NCI-H2196 treated with DMSO at 0.1 percent for 48 hours (cell line): ENCODE data around the gene KLHL26.

ENCODE experiments used
- DNase-seq: peaks from one replicate; lab custom pipeline; 2025; ENCODE audit not compliant: unreplicated experiment; lab: John Stamatoyannopoulos, UW

KLHL26 gene

GRCh38 chr19:18712981-18713380 is 76.2 kb downstream of the KLHL26 start:
- DNase-seq: no peak

DNA sequence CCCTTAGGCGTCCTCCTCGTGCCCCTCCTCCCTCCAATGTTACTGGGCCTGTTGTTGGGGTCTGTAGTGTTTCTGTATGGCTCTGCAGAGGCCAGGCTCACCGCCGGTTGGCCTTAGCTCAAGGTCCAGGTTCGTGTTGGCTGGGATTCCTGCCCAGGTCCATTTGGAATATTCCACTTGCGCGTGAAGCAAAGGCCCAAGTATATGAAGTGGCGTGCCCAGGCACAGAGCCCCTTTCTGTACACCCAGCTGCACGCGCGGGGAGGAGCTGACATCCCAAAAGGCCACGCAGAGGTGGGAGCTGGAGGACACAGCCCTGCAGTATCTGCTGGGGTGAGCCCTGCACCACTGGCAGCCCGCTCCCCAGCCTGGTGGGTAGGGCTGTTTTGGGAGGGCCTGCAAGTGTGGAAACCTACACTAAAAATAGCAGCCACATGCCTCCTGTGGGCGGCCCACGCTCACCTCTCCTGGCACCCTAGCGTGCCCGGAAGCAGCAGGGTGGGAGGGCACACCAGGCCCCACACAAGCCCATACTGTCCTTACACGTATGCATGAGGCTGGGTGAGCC is 76.8 kb downstream of the KLHL26 start:
- no peak for DNase-seq

- DNase-seq: no peak
Measured at GRCh38 chr19:18715416-18715815, 78.6 kb downstream of the KLHL26 start.

GRCh38 chr19:18716857-18717256 is 80.0 kb downstream of the KLHL26 start:
- no peak for DNase-seq

- DNase-seq: no peak
Measured at GRCh38 chr19:18717601-18718000, 80.8 kb downstream of the KLHL26 start.

DNA sequence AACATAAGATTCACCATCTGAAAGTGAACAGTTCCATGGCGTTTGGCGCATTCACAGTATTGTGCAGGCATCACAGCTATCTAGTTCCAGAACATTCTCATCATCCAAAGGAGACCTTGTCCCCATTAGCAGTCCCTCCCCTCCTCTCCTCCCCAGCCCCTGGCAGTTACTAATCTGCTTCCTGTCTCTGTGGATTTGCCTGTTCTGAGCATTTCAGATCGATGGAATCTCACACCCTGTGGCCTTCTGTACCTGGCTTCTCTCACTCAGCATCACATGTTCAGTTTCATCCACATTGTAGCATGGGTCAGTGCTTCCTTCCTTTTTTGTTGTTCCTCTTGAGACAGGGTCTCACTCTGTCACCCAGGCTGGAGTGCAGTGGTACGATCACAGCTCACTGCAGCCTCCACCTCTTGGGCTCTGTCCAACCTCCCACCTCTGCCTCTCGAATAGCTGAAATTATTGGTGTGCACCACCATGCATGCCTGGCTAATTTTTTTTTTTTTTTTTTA is 81.2 kb downstream of the KLHL26 start:
- no peak for DNase-seq

GRCh38 chr19:18718846-18719458 is 82.1 kb downstream of the KLHL26 start:
- DNase-seq: no peak

DNA sequence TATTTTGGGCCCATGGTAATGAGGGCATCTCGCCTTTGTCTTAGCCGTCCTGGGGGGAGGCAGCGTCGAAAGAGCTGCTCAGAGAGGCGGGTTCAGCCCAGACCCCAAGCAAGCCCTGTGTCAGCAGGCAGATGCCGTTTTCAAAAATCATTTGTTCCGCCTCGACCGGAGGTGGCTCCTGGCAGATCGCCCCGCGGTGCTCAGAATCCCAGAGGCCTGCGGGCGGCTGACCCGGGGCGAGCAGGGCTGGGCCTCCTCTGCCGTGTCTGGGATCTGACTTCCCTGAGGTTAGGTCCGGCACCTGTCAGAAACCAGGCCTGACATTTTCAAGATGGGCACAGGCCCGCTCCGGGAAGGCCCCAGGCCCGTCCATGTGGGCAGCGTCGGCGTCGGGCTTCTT is 82.7 kb downstream of the KLHL26 start:
- no peak for DNase-seq
